Stomach (tissue), 9 donors: ENCODE results near the gene JCAD. TPM values are rescaled to one million over a fixed set of nuclear protein-coding genes. Genes with fewer than 3 reads are reported as not detected.
A peak's percentile ranks its signal among the peaks of the same experiment; 100 is the strongest.

Experiments used
- DNase-seq, 2 donors: peaks; one replicate each; pipeline versions ENCODE4 v3.0.0 to v3.0.0-alpha.2; 2013 to 2019
- H3K27ac ChIP-seq, 5 donors: fragments of 200-600 bp in 4 of 5; sonication (generic) in 4 of 5; one replicate each; pipeline ENCODE4 v1.5.1; 2013 to 2019; ENCODE audit warnings: mild to moderate bottlenecking in 1 of 5, moderate library complexity in 1 of 5
- H3K27me3 ChIP-seq, 3 donors: fragments of 200-600 bp; sonication (generic); one replicate each; pipeline ENCODE4 v1.5.1; 2017 to 2019; ENCODE audit warnings: mixed run types in 1 of 3
- H3K36me3 ChIP-seq, 4 donors: fragments of 200-600 bp; sonication (generic); 1 replicate in 3 of 4; 2 replicates in 1 of 4; pipeline ENCODE4 v1.5.1; 2016 to 2019
- H3K4me1 ChIP-seq, 4 donors: fragments of 200-600 bp; sonication (generic); one replicate each; pipeline ENCODE4 v1.5.1; 2016 to 2019
- H3K4me3 ChIP-seq, 4 donors: fragments of 200-600 bp; sonication (generic) in 3 of 4; one replicate each; pipeline ENCODE4 v1.5.1; 2016 to 2019; ENCODE audit warnings: mild to moderate bottlenecking in 1 of 4
- H3K9me3 ChIP-seq, 4 donors: fragments of 200-600 bp; sonication (generic); one replicate each; pipeline ENCODE4 v1.5.1; 2016 to 2019
- EP300 ChIP-seq: sonication (generic); formaldehyde crosslinking; IDR thresholded peaks from one replicate; pipeline ENCODE4 v1.6.1; 2017; ENCODE audit warnings: antibody characterized with exemption
- POLR2A ChIP-seq, 4 donors: fragments of 450-650 bp; IDR thresholded peaks; one replicate each; pipeline ENCODE4 v1.6.1; 2016; ENCODE audit warnings: antibody characterized with exemption in 4 of 4, control low read depth in 2 of 4, mild to moderate bottlenecking in 1 of 4, moderate library complexity in 1 of 4
- POLR2AphosphoS5 ChIP-seq, 3 donors: sonication (generic); formaldehyde crosslinking; IDR thresholded peaks; one replicate each; pipeline ENCODE4 v1.6.1; 2016; ENCODE audit warnings: antibody characterized with exemption in 3 of 3
- WGBS, 5 donors: extraction: QIAGEN DNeasy Blood & Tissue Kit in 3 of 5; methylation state at CpG; one replicate each; pipeline versions ENCODE4 v1.1.5 to v1.1.7; 2013 to 2018; 5-methylcytosine and 5-hydroxymethylcytosine counted together
- intact Hi-C: fragments of 100-400 bp; cut with DNase I; formaldehyde crosslinking; loops from one replicate; pipeline ENCODE4 v1.15.1; 2023; ENCODE audit warnings: low total_unique reads
- polyA plus RNA-seq, 3 donors: library from polyadenylated mRNA; stranded (reverse); fragments of 200-250 nt; gene quantifications; one replicate each; pipeline ENCODE4 v1.2.3, GENCODE V29; 2013
- total RNA-seq, 5 donors: library from RNA; depleted of rRNA; stranded (reverse); fragments of >200 nt; gene quantifications; one replicate each; pipeline versions ENCODE4 v1.1.0 to v1.2.3, GENCODE V29; 2014 to 2016
- TF ChIP-seq, protein P1 (sequence below), 7 experiments: fragments of 450-650 bp in 4 of 7; fragments of 200-600 bp in 3 of 7; sonication (generic) in 3 of 7; IDR thresholded peaks; one replicate each; pipeline ENCODE4 v1.5.1; 2016 to 2019; ENCODE audit warnings: antibody characterized with exemption in 7 of 7, control low read depth in 2 of 7, mild to moderate bottlenecking in 1 of 7
- donor health status: healthy with polysubstance abuse.
- donor health status: Bipolar disorder and iron deficiency.
- donor health status: healthy.

JCAD gene
- total and polyA plus RNA-seq, 8 donors, result 1.6 to 30.3 (median 10.4) TPM

DNA sequence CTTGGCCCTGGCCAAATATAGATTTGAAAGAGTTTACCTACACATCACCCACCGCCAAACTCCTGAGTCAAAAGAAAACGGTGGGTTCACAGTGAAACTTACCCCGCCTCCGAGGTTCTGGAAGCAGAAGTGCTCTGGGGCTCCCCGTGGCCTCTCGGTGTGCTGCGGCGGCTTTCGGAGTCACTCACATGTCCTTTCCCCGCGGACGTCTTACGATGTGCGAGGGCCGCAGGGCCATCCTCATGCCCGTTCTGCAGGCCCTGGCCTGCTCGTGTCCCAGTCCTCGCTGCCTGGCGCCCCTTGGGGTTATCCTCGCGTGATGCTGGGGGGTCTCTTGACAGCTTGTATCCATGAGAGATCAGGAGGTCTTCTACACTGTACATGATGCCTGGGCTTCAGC lies 12.0 kb downstream of the JCAD start:
- no peak overlapping the region for H3K27ac ChIP-seq
- H3K4me3 ChIP-seq, result no peak overlapping the region
- H3K9me3 ChIP-seq, result no peaks in the 10 kb centered on the region
- peaks cover 0 to 12% (median 0%) of the 10 kb centered on the region in 4 donors for H3K4me1 ChIP-seq
- H3K27me3 ChIP-seq, result no peaks in the 10 kb centered on the region
- H3K36me3 ChIP-seq, result peaks cover 0 to 33% (median 18%) of the 10 kb centered on the region in 4 donors
- no peak for DNase-seq
- 94 to 97% (median 95%) methylated on average over 9 to 21 of the region's 21 CpGs for WGBS, 5 donors
- intact Hi-C loops, result no loop called here
- no peak for TF ChIP-seq EP300
- TF ChIP-seq, protein P1, sequence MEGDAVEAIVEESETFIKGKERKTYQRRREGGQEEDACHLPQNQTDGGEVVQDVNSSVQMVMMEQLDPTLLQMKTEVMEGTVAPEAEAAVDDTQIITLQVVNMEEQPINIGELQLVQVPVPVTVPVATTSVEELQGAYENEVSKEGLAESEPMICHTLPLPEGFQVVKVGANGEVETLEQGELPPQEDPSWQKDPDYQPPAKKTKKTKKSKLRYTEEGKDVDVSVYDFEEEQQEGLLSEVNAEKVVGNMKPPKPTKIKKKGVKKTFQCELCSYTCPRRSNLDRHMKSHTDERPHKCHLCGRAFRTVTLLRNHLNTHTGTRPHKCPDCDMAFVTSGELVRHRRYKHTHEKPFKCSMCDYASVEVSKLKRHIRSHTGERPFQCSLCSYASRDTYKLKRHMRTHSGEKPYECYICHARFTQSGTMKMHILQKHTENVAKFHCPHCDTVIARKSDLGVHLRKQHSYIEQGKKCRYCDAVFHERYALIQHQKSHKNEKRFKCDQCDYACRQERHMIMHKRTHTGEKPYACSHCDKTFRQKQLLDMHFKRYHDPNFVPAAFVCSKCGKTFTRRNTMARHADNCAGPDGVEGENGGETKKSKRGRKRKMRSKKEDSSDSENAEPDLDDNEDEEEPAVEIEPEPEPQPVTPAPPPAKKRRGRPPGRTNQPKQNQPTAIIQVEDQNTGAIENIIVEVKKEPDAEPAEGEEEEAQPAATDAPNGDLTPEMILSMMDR (IDR thresholded peaks at IDR 0.05), result no peak
- no peak for TF ChIP-seq POLR2AphosphoS5 (IDR thresholded peaks at IDR 0.05)
- TF ChIP-seq POLR2A (IDR thresholded peaks at IDR 0.05), result no peak

DNA sequence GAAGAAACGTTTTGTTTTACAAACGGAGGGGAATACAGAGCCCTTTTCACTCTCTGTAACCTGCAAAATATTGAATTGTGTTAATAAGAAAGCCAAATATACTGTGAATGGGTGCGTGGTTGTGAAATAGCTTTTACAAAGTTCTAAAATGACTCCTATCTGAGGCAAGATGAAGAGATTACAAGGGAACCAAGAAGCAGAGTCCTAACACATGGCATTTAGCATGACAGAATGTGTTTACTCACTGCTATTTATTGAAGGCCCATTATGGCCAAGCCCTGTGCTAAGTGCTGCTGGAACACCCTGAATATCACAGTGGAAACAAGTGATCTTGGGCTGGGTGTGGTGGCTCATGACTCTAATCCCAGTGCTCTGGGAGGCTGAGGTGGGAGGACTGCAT lies 12.9 kb downstream of the JCAD start:
- Histone ChIP-seq H3K4me1 (peaks cover 0 to 21% (median 4%) of the 10 kb centered on the region in 4 donors), H3K4me3 (no peak overlapping the region), H3K9me3 (no peaks in the 10 kb centered on the region), H3K27ac (no peak overlapping the region), H3K27me3 (no peaks in the 10 kb centered on the region), H3K36me3 (peaks cover 0 to 33% (median 18%) of the 10 kb centered on the region in 4 donors)
- intact Hi-C loops, result no loop called here
- DNase-seq, result no peak
- TF ChIP-seq, protein P1 (IDR thresholded peaks at IDR 0.05), result no peak
- no peak for TF ChIP-seq POLR2AphosphoS5 (IDR thresholded peaks at IDR 0.05)
- TF ChIP-seq POLR2A (IDR thresholded peaks at IDR 0.05), result no peak
- TF ChIP-seq EP300, result no peak
- WGBS, 5 donors, result 32 to 68% (median 45%) methylated on average over 3 of the region's 3 CpGs

DNA sequence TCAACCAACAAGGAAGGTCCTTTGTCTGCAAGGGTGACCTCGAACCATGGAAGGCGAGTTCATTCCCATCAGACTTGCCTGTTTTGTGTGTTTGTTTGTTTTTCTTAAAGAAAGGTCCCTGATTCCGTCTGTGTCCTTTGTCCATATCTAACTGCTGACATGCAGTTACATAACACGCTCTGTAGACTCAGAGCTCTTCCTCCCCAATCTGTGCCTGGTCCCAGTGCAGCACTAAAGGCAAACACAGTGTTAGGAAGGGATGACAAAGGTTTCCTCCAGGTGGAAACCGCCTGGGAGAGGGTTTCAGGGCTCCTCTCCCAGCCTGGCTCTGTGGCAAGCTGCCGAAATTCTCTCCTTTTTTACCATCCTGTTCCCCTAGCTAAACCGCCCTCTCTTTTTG lies 13.4 kb downstream of the JCAD start:
- peaks cover 0 to 34% (median 18%) of the 10 kb centered on the region in 4 donors for H3K36me3 ChIP-seq
- H3K27ac ChIP-seq, result no peak overlapping the region
- no peak for DNase-seq
- 80 to 88% (median 82%) methylated on average over 7 of the region's 7 CpGs for WGBS, 5 donors
- no peak overlapping the region for H3K4me3 ChIP-seq
- TF ChIP-seq EP300 (no peak), POLR2AphosphoS5 (IDR thresholded peaks at IDR 0.05) (no peak), POLR2A (IDR thresholded peaks at IDR 0.05) (no peak)
- TF ChIP-seq, protein P1 (IDR thresholded peaks at IDR 0.05), result no peak
- H3K27me3 ChIP-seq, result no peaks in the 10 kb centered on the region
- peaks cover 0 to 23% (median 5%) of the 10 kb centered on the region in 4 donors for H3K4me1 ChIP-seq
- intact Hi-C loops, result no loop called here
- no peaks in the 10 kb centered on the region for H3K9me3 ChIP-seq

DNA sequence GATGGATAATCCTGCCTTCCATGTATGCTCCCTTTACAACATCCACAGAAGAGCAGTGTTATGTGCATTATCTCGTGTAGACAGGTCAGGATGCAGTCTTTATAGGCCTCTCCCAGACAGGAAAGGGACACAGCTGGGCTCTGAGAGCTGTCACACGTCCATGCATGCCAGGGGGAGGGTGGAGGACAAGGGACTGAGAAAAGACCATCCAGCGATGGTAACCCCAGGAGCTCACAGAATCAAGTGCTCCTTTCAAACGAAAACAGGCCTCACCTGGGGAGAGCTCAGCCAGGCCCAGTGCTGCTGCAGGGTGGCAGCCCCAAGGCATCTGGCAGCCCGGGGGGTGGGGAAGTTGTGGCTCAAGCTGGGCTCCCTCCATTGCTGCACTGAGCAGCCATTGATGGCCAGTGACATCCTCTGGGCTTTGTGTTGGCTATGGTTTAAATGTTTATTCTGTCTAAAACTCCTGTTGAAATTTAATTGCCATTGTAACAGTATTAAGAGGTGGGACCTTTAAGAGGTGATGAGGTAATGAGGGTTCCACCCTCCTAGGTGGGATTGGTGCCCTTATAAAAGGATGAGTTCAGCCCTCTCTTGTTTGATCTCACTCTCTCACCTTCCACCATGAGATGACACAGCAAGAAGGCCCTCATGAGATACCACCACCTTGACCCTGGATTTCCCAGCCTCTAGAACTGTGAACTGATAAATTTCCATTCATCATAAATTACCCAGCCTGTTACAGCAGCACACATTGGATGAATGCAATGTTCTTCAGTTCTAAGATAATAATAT lies 15.7 kb downstream of the JCAD start:
- peaks cover 0 to 14% (median 5%) of the 10 kb centered on the region in 4 donors for H3K4me1 ChIP-seq
- peaks cover 0 to 49% (median 21%) of the 10 kb centered on the region in 4 donors for H3K36me3 ChIP-seq
- 55 to 88% (median 74%) methylated on average over 5 of the region's 5 CpGs for WGBS, 5 donors

More for the DNA sequence above, 15.7 kb downstream of the JCAD start:
- Histone ChIP-seq H3K27me3 (no peaks in the 10 kb centered on the region), H3K27ac (no peak overlapping the region), H3K9me3 (no peaks in the 10 kb centered on the region), H3K4me3 (no peak overlapping the region)
- DNase-seq, result peak in 1 of 2 donors; percentile 51
- TF ChIP-seq, protein P1 (IDR thresholded peaks at IDR 0.05), result no peak
- TF ChIP-seq EP300, result no peak
- intact Hi-C loops, result no loop called here
